GM21526 (cell line): ENCODE data around the gene C3orf49.

ENCODE experiments used
- ATAC-seq: cut with Tn5 transposase; IDR thresholded peaks from one replicate; pipeline ENCODE4 v1.9.1; 2021; ENCODE audit warnings: moderate library complexity; ENCODE audit not compliant: unreplicated experiment, low FRiP score

Gene C3orf49

GRCh38 chr3:63847718-63848450, 28.8 kb downstream of the C3orf49 start:
- ATAC-seq, result no peak

GRCh38 chr3:63849175-63849574, 30.1 kb downstream of the C3orf49 start:
- ATAC-seq, result no peak

- no peak for ATAC-seq
Observed at GRCh38 chr3:63851287-63851686, 32.2 kb downstream of the C3orf49 start.

- ATAC-seq, result no peak
Observed at GRCh38 chr3:63853106-63853505, 34.0 kb downstream of the C3orf49 start.

- ATAC-seq, result no peak
Observed at GRCh38 chr3:63855333-63855940, 36.3 kb downstream of the C3orf49 start.

GRCh38 chr3:63857311-63857710, 38.2 kb downstream of the C3orf49 start:
- no peak for ATAC-seq

- no peak for ATAC-seq
Observed at GRCh38 chr3:63860776-63861175, 41.7 kb downstream of the C3orf49 start.

GRCh38 chr3:63861306-63861705, 42.2 kb downstream of the C3orf49 start:
- ATAC-seq, result no peak

GRCh38 chr3:63862804-63863149, 43.7 kb downstream of the C3orf49 start:
- ATAC-seq, result peak; percentile 2

GRCh38 chr3:63863150-63864007, 44.3 kb downstream of the C3orf49 start, which contains the start of the genes ATXN7 and THOC7:
TSS of gene ATXN7 (plus strand) at chr3:63863867. CDS start at chr3:63912599, 48,732 bp downstream.
TSS of gene THOC7 (minus strand) at chr3:63863805. CDS start at chr3:63863790, 15 bp downstream.
- peak; percentile 68 for ATAC-seq

- ATAC-seq, result peak; percentile 39
Observed at GRCh38 chr3:63864008-63864964, 45.2 kb downstream of the C3orf49 start.

- no peak for ATAC-seq
Observed at GRCh38 chr3:63864965-63865327, 45.8 kb downstream of the C3orf49 start.

GRCh38 chr3:63867225-63867624, 48.1 kb downstream of the C3orf49 start:
- no peak for ATAC-seq

- no peak for ATAC-seq
Observed at GRCh38 chr3:63869940-63870614, 51.0 kb downstream of the C3orf49 start.

GRCh38 chr3:63870615-63871005, 51.5 kb downstream of the C3orf49 start:
- ATAC-seq, result no peak

- ATAC-seq, result no peak
Observed at GRCh38 chr3:63872135-63872924, 53.2 kb downstream of the C3orf49 start.

GRCh38 chr3:63874769-63875168, 55.7 kb downstream of the C3orf49 start:
- ATAC-seq, result no peak

GRCh38 chr3:63875510-63875909, 56.4 kb downstream of the C3orf49 start:
- no peak for ATAC-seq

- ATAC-seq, result no peak
Observed at GRCh38 chr3:63876260-63876659, 57.2 kb downstream of the C3orf49 start.
